OCI-LY7 (cell line): Measurements from ENCODE around the gene HELB.

Source experiments
- EZH2phosphoT487 ChIP-seq: fragments of 200-600 bp; sonication (generic); IDR thresholded peaks from 2 replicates; pipeline ENCODE4 v1.6.1; 2018; ENCODE audit warnings: low read depth, borderline replicate concordance, mild to moderate bottlenecking, mixed run types, antibody characterized with exemption, low read length, moderate library complexity, mixed read lengths
- TF ChIP-seq, protein P1 (sequence below): fragments of 200-600 bp; sonication (generic); conservative IDR thresholded peaks from 2 replicates; pipeline ENCODE4 v1.5.1; 2014; ENCODE audit warnings: mild to moderate bottlenecking, antibody characterized with exemption, low read length, moderate library complexity, mixed read lengths

DNA sequence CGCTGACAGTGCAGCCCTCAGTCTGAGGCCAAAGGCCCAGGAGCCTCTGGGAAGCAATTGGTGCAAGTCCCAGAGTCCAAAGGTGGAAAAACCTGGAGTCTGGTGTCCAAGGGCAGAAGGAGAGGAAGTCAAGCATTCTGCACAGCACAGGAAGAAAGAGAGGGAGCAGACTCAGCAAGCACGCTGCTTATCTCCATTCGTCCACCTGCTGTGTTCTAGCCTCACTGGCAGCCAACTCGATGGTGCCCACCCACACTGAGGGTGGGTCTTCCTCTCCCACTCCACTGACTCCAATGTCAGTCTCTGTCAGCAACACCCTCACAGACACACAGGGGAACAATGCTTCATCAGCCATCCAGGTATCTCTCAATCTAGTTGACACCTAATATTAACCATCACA, 38.8 kb downstream of the HELB start:
- TF ChIP-seq, protein P1, sequence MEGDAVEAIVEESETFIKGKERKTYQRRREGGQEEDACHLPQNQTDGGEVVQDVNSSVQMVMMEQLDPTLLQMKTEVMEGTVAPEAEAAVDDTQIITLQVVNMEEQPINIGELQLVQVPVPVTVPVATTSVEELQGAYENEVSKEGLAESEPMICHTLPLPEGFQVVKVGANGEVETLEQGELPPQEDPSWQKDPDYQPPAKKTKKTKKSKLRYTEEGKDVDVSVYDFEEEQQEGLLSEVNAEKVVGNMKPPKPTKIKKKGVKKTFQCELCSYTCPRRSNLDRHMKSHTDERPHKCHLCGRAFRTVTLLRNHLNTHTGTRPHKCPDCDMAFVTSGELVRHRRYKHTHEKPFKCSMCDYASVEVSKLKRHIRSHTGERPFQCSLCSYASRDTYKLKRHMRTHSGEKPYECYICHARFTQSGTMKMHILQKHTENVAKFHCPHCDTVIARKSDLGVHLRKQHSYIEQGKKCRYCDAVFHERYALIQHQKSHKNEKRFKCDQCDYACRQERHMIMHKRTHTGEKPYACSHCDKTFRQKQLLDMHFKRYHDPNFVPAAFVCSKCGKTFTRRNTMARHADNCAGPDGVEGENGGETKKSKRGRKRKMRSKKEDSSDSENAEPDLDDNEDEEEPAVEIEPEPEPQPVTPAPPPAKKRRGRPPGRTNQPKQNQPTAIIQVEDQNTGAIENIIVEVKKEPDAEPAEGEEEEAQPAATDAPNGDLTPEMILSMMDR = no peak
- TF ChIP-seq EZH2phosphoT487 = no peak
